ENCODE results near the gene SUSD3.

- TF ChIP-seq CTCF (IDR thresholded peaks at IDR 0.05 in 2 of 3, conservative IDR thresholded peaks at IDR 0.05 in 1 of 3; ENCODE audit: control insufficient read depth in 2 of 3, extremely low read depth in 1 of 3, insufficient read depth in 1 of 3, low read depth in 3 of 3, low read length in 3 of 3) (no peak), EZH2 (IDR thresholded peaks at IDR 0.05; ENCODE audit: borderline replicate concordance, control insufficient read depth, low read depth, low read length) (no peak), EGR1 (IDR thresholded peaks at IDR 0.05; ENCODE audit: borderline replicate concordance in 1 of 2, low read depth in 2 of 2, low read length in 2 of 2) (peak in 1 of 2 experiments; percentile 15; a peak in 1 of 3 replicates), ESRRA (IDR thresholded peaks at IDR 0.05; ENCODE audit: low read length) (no peak), CEBPZ (IDR thresholded peaks at IDR 0.05; ENCODE audit: low read depth, low read length) (no peak), HDAC2 (IDR thresholded peaks at IDR 0.05) (no peak), STAT3 (IDR thresholded peaks at IDR 0.05; ENCODE audit: low read depth, low read length) (no peak), ZBTB40 (IDR thresholded peaks at IDR 0.05; ENCODE audit: borderline replicate concordance) (no peak), ZBTB33 (IDR thresholded peaks at IDR 0.05) (no peak), CREB1 (IDR thresholded peaks at IDR 0.05; ENCODE audit: low read depth) (no peak), IRF5 (IDR thresholded peaks at IDR 0.05; ENCODE audit: borderline replicate concordance) (no peak)
Measured at GRCh38 chr9:93058355-93059010, at the start of gene SUSD3.
